GM21619 (cell line): ENCODE results near the gene KRTAP12-2.
"Not testable (repeated sequence)": the region's sequence is repeated elsewhere in the genome, so short reads cannot be mapped to it uniquely, and the experiment has no call there.

Experiments
- ATAC-seq: cut with Tn5 transposase; IDR thresholded peaks from one replicate; pipeline ENCODE4 v1.9.1; 2021; ENCODE audit not compliant: unreplicated experiment

KRTAP12-2 gene

GRCh38 chr21:44653656-44654575 is 12.8 kb downstream of the KRTAP12-2 start:
- no peak for ATAC-seq

GRCh38 chr21:44653123-44653522 is 13.6 kb downstream of the KRTAP12-2 start:
- ATAC-seq = no peak

- no peak for ATAC-seq
Observed at GRCh38 chr21:44650973-44651675, 15.6 kb downstream of the KRTAP12-2 start.

GRCh38 chr21:44650265-44650972 is 16.3 kb downstream of the KRTAP12-2 start:
- ATAC-seq = no peak

- no peak for ATAC-seq
Observed at GRCh38 chr21:44649521-44650100, 17.1 kb downstream of the KRTAP12-2 start.

GRCh38 chr21:44648557-44649311 is 18.0 kb downstream of the KRTAP12-2 start:
- ATAC-seq = no peak

- no peak for ATAC-seq
Observed at GRCh38 chr21:44647222-44647552, 19.5 kb downstream of the KRTAP12-2 start.

GRCh38 chr21:44646366-44647221 is 20.1 kb downstream of the KRTAP12-2 start, which contains the start of gene KRTAP10-11:
TSS of gene KRTAP10-11 (plus strand) at chr21:44646414. CDS start at chr21:44646459, 45 bp downstream.
- ATAC-seq = not testable (repeated sequence)

GRCh38 chr21:44644878-44645277 is 21.8 kb downstream of the KRTAP12-2 start:
- ATAC-seq = no peak

GRCh38 chr21:44643741-44644310 is 22.9 kb downstream of the KRTAP12-2 start:
- no peak for ATAC-seq

GRCh38 chr21:44640761-44641160 is 26.0 kb downstream of the KRTAP12-2 start:
- ATAC-seq = no peak

GRCh38 chr21:44639331-44639655 is 27.4 kb downstream of the KRTAP12-2 start:
- no peak for ATAC-seq

GRCh38 chr21:44638506-44639330 is 28.0 kb downstream of the KRTAP12-2 start:
- ATAC-seq = not testable (repeated sequence)

- not testable (repeated sequence) for ATAC-seq
Observed at GRCh38 chr21:44637851-44638348, 28.8 kb downstream of the KRTAP12-2 start.

GRCh38 chr21:44637018-44637850 is 29.5 kb downstream of the KRTAP12-2 start, which contains the start of gene KRTAP10-10:
TSS of gene KRTAP10-10 (plus strand) at chr21:44637356. CDS start at chr21:44637418, 62 bp downstream.
- no peak for ATAC-seq

GRCh38 chr21:44636209-44637017 is 30.3 kb downstream of the KRTAP12-2 start:
- no peak for ATAC-seq
